HG02588 (cell line): ENCODE measurements around the gene EFEMP2.

ENCODE experiments used
- ATAC-seq: cut with Tn5 transposase; IDR thresholded peaks from one replicate; pipeline ENCODE4 v1.9.1; 2021; ENCODE audit warnings: mild to moderate bottlenecking, moderate library complexity; ENCODE audit not compliant: unreplicated experiment

The EFEMP2 gene

GRCh38 chr11:65885808-65886536 is 13.4 kb upstream of the EFEMP2 start:
- no peak for ATAC-seq

GRCh38 chr11:65885231-65885630 is 12.6 kb upstream of the EFEMP2 start:
- ATAC-seq = no peak

GRCh38 chr11:65884716-65885092 is 12.1 kb upstream of the EFEMP2 start:
- ATAC-seq = no peak

- no peak for ATAC-seq
Observed at GRCh38 chr11:65883786-65884715, 11.5 kb upstream of the EFEMP2 start.

GRCh38 chr11:65883058-65883761 is 10.6 kb upstream of the EFEMP2 start:
- no peak for ATAC-seq

GRCh38 chr11:65882120-65883057 is 9.8 kb upstream of the EFEMP2 start:
- ATAC-seq = no peak

GRCh38 chr11:65880844-65881421 is 8.3 kb upstream of the EFEMP2 start:
- no peak for ATAC-seq

GRCh38 chr11:65880027-65880426 is 7.4 kb upstream of the EFEMP2 start:
- ATAC-seq = no peak

GRCh38 chr11:65879617-65880016 is 7.0 kb upstream of the EFEMP2 start, which contains the start of gene CTSW:
TSS of gene CTSW (plus strand) at chr11:65879837. CDS start at chr11:65879855, 18 bp downstream.
- ATAC-seq = no peak

- ATAC-seq = peak; percentile 80
Observed at GRCh38 chr11:65873318-65874156, 937 bp upstream of the EFEMP2 start.

- no peak for ATAC-seq
Observed at GRCh38 chr11:65871811-65872548, 620 bp downstream of the EFEMP2 start.

GRCh38 chr11:65870706-65871681 is 1.6 kb downstream of the EFEMP2 start:
- ATAC-seq = no peak

- ATAC-seq = no peak
Observed at GRCh38 chr11:65870307-65870658, 2.3 kb downstream of the EFEMP2 start.

GRCh38 chr11:65869643-65870306 is 2.8 kb downstream of the EFEMP2 start:
- no peak for ATAC-seq

- no peak for ATAC-seq
Observed at GRCh38 chr11:65868907-65869306, 3.7 kb downstream of the EFEMP2 start.

GRCh38 chr11:65868076-65868667 is 4.4 kb downstream of the EFEMP2 start:
- no peak for ATAC-seq
